Endothelial cell of umbilical vein (primary cell): ENCODE data around the gene HOXD12. TPM values are rescaled to one million over a fixed set of nuclear protein-coding genes. Genes with fewer than 3 reads are reported as not detected.

ENCODE experiments used
- BruUV-seq: library from RNA; stranded (reverse); fragments of 400-500 nt; replicated peaks from 2 replicates; lab custom pipeline; 2021; lab: Mats Ljungman, UMichigan
- CTCF ChIA-PET: fragments of 300-600, 350-600 bp; sonication (Branson Sonifier 250); formaldehyde crosslinking; loops from one replicate; lab custom pipeline; 2021; ENCODE audit warnings: antibody characterized with exemption, inconsistent platforms; lab: Charles Lee
- POLR2A ChIA-PET: fragments of 300-600, 350-600 bp; sonication (Branson Sonifier 250); formaldehyde crosslinking; loops from one replicate; lab custom pipeline; 2021; ENCODE audit warnings: antibody characterized with exemption, inconsistent platforms; lab: Charles Lee
- DNase-seq: peaks from one replicate; pipeline ENCODE4 v3.0.0-alpha.2; 2011; ENCODE audit warnings: low read depth, low spot score
- FAIRE-seq: peaks from 2 replicates; lab custom pipeline; 2011; peaks lifted over from hg19 to GRCh38; lab: Jason Lieb, UNC
- H2AFZ ChIP-seq: 2 replicates; pipeline ENCODE4 v1.6.0; 2012; ENCODE audit warnings: low read depth, low read length, control low read depth, inconsistent platforms
- H3K27ac ChIP-seq: 2 replicates; pipeline ENCODE4 v1.5.1; 2011; ENCODE audit warnings: low read depth, mild to moderate bottlenecking, control low read depth, low read length, moderate library complexity; ENCODE audit not compliant: insufficient read depth
- H3K27me3 ChIP-seq, 2 experiments: 2 replicates each; pipeline versions ENCODE4 v1.6.0 to v1.6.1; 2011; ENCODE audit warnings: low read length in 2 of 2, mixed read lengths in 1 of 2; ENCODE audit not compliant: control insufficient read depth in 2 of 2, insufficient read depth in 2 of 2
- H3K36me3 ChIP-seq, 2 experiments: 2 replicates in 1 of 2; 3 replicates in 1 of 2; pipeline ENCODE4 v1.5.1; 2011; ENCODE audit warnings: low read length in 2 of 2, mild to moderate bottlenecking in 1 of 2, moderate library complexity in 1 of 2; ENCODE audit not compliant: control insufficient read depth in 2 of 2, insufficient read depth in 2 of 2; ENCODE audit errors: extremely low read depth in 1 of 2
- H3K4me1 ChIP-seq: 3 replicates; pipeline ENCODE4 v1.5.1; 2011; ENCODE audit warnings: mild to moderate bottlenecking, low read length; ENCODE audit not compliant: control insufficient read depth, insufficient read depth; ENCODE audit errors: extremely low read depth
- H3K4me2 ChIP-seq: 2 replicates; pipeline ENCODE4 v1.6.1; 2011; ENCODE audit warnings: low read length, control low read depth, mixed read lengths; ENCODE audit not compliant: insufficient read depth
- H3K4me3 ChIP-seq, 3 experiments: fragments of 200-600 bp in 1 of 3; sonication (generic), shearing (Covaris generic) in 1 of 3; replicated peaks in 1 of 3; 2 replicates each; pipeline ENCODE4 v1.5.1; 2011 to 2016; ENCODE audit warnings: control low read depth in 3 of 3, low read length in 3 of 3, mild to moderate bottlenecking in 2 of 3, inconsistent platforms in 1 of 3, low read depth in 1 of 3, moderate library complexity in 1 of 3; ENCODE audit not compliant: insufficient read depth in 1 of 3
- H3K79me2 ChIP-seq: 2 replicates; pipeline ENCODE4 v1.6.0; 2012; ENCODE audit warnings: low read length, inconsistent platforms; ENCODE audit not compliant: control insufficient read depth, insufficient read depth
- H3K9ac ChIP-seq: replicated peaks from 2 replicates; pipeline ENCODE3; 2011; ENCODE audit warnings: low read length, control low read depth; ENCODE audit not compliant: insufficient read depth; ENCODE audit errors: extremely low read depth
- H3K9me1 ChIP-seq: replicated peaks from 3 replicates; pipeline ENCODE4 v1.6.0; 2011; ENCODE audit warnings: mild to moderate bottlenecking, low read length; ENCODE audit not compliant: control insufficient read depth, insufficient read depth; ENCODE audit errors: extremely low read depth
- H3K9me3 ChIP-seq: replicated peaks from 2 replicates; pipeline ENCODE4 v1.5.1; 2012; ENCODE audit warnings: low read length, inconsistent platforms; ENCODE audit not compliant: control insufficient read depth, insufficient read depth
- H4K20me1 ChIP-seq: replicated peaks from 2 replicates; pipeline ENCODE3; 2011; ENCODE audit warnings: mild to moderate bottlenecking, low read length; ENCODE audit not compliant: control insufficient read depth, insufficient read depth; ENCODE audit errors: extremely low read depth
- CTCF ChIP-seq, 2 donors: IDR thresholded peaks; 1 replicate in 1 of 2; 2 replicates in 1 of 2; pipeline ENCODE4 v1.5.1; 2011; ENCODE audit warnings: low read length in 2 of 2, mild to moderate bottlenecking in 2 of 2, moderate library complexity in 2 of 2, control low read depth in 1 of 2, inconsistent platforms in 1 of 2, low read depth in 1 of 2; ENCODE audit not compliant: insufficient read depth in 1 of 2; ENCODE audit errors: extremely low read depth in 1 of 2
- GATA2 ChIP-seq: IDR thresholded peaks from 2 replicates; pipeline ENCODE4 v1.7.0; 2011; ENCODE audit warnings: low read depth, mild to moderate bottlenecking, moderate library complexity, mixed read lengths, low read length; ENCODE audit not compliant: insufficient read length, insufficient read depth
- POLR2A ChIP-seq: IDR thresholded peaks from 2 replicates; pipeline ENCODE4 v1.6.1; 2012; ENCODE audit warnings: low read depth, mild to moderate bottlenecking, control low read depth, low read length
- POLR2AphosphoS5 ChIP-seq: IDR thresholded peaks from 2 replicates; pipeline ENCODE4 v1.6.1; 2012; ENCODE audit warnings: low read depth, mild to moderate bottlenecking, control low read depth, low read length, moderate library complexity; ENCODE audit not compliant: insufficient read depth
- dilution Hi-C: fragments of 300-500 bp; cut with MboI; formaldehyde crosslinking; loops from one replicate; pipeline ENCODE4 v1.15.0; 2019; ENCODE audit warnings: low sequenced_read_pairs; ENCODE audit not compliant: extremely low pct_ligation_motif_present
- intact Hi-C: fragments of 100-400 bp; cut with micrococcal nuclease; formaldehyde crosslinking; loops from one replicate; pipeline ENCODE4 v1.10.0; 2022
- polyA plus RNA-seq, 4 experiments: library from polyadenylated mRNA; depleted of rRNA in 3 of 4; stranded (reverse) in 3 of 4; unstranded in 1 of 4; fragments of >200 nt; gene quantifications; 2 replicates each; pipeline versions ENCODE4 v1.2.1 to v1.2.3, GENCODE V29; 2011 to 2012; ENCODE audit warnings: missing spikeins in 1 of 4
- total RNA-seq: library from RNA; stranded (reverse); gene quantifications from 2 replicates; pipeline ENCODE4 v1.2.3, GENCODE V29; 2021

HOXD12 gene
- total and polyA plus RNA-seq, 2 donors (not counting 3 experiments of a cell fraction or from before 2014, with no cell fraction given): not detected

GRCh38 chr2:176079831-176080539, 19.6 kb upstream of the HOXD12 start:
- H3K79me2 ChIP-seq: no peaks in the 10 kb centered on the region
- H3K4me3 ChIP-seq: no peak overlapping the region
- H3K27me3 ChIP-seq: peaks cover 80 to 97% of the 10 kb centered on the region in 2 experiments
- intact Hi-C loops (loop anchor here (2.0 kb wide), 2 partner anchors 17 to 77 kb away; partner anchors contain the start of gene LNPK), dilution Hi-C loops (no loop called here)
- H2AFZ ChIP-seq: no peak overlapping the region
- H3K4me2 ChIP-seq: no peak overlapping the region
- FAIRE-seq (peak; percentile 48), DNase-seq (no peak)
- no peaks in the 10 kb centered on the region for H3K4me1 ChIP-seq
- no peak overlapping the region for H3K27ac ChIP-seq
- TF ChIP-seq GATA2: no peak
- TF ChIP-seq POLR2AphosphoS5: no peak
- TF ChIP-seq POLR2A: no peak
- peak; percentile 81 to 82 for TF ChIP-seq CTCF (IDR thresholded peaks at IDR 0.05; ENCODE audit: extremely low read depth in 1 of 2, insufficient read depth in 1 of 2, low read depth in 1 of 2, low read length in 2 of 2)
- no peak overlapping the region for H3K9ac ChIP-seq
- no peaks in the 10 kb centered on the region for H3K9me3 ChIP-seq
- no peaks in the 10 kb centered on the region for H3K9me1 ChIP-seq
- CTCF ChIA-PET: interaction anchor here (0.6 to 2.8 kb wide), 11 partner anchors 9 to 772 kb away, joined by 3 to 19 read pairs (median 4); no protein-coding TSS in a partner anchor
- H4K20me1 ChIP-seq: peaks cover 2% of the 10 kb centered on the region
- H3K36me3 ChIP-seq: no peaks in the 10 kb centered on the region
- BruUV-seq: no TSS peak
- POLR2A ChIA-PET: no interaction called here
